ENCODE results near the gene WASL.

GRCh38 chr7:123673137-123673732, 75.6 kb downstream of the WASL start:
- TF ChIP-seq CTCF (IDR thresholded peaks at IDR 0.05) (no peak), POLR2A (IDR thresholded peaks at IDR 0.05) (no peak), EP300 (IDR thresholded peaks at IDR 0.05) (no peak)
